ENCODE measurements around the gene CACNA1C. TPM values are rescaled to one million over a fixed set of nuclear protein-coding genes. Genes with fewer than 3 reads are reported as not detected.

The CACNA1C gene
- total and polyA plus RNA-seq, 10 of the 15 experiments (the other 5 are each of a cell fraction or from before 2014, with no cell fraction given) = under 0.01 to 0.15 (median 0.09) TPM; not detected in 5

- in situ Hi-C loops (cut with MboI) (no loop called here), intact Hi-C loops (cut with micrococcal nuclease; ENCODE audit: unreplicated experiment) (no loop called here)
- Histone ChIP-seq H3K4me2 (ENCODE audit: control insufficient read depth, insufficient read depth) (no peak overlapping the region), H3K27me3 (replicated peaks in 1 of 2; ENCODE audit: control insufficient read depth in 2 of 2, insufficient read depth in 2 of 2, low read length in 1 of 2) (no peaks in the 10 kb centered on the region; a peak in 2 of 4 replicates), H3K79me2 (ENCODE audit: control insufficient read depth, insufficient read depth, low read length) (no peaks in the 10 kb centered on the region), H3K9me3 (replicated peaks; ENCODE audit: control insufficient read depth, insufficient read depth, low read length) (no peaks in the 10 kb centered on the region), H3K36me3 (ENCODE audit: control insufficient read depth in 2 of 2, insufficient read depth in 2 of 2, low read length in 1 of 2) (no peaks in the 10 kb centered on the region), H4K20me1 (ENCODE audit: control insufficient read depth, insufficient read depth) (no peaks in the 10 kb centered on the region), H3K9ac (ENCODE audit: control insufficient read depth, insufficient read depth, low read length) (no peak overlapping the region), H2AFZ (ENCODE audit: control insufficient read depth, low read depth, low read length) (no peak overlapping the region), H3K4me3 (no peak overlapping the region), H3K27ac (ENCODE audit: control insufficient read depth, insufficient read depth) (no peak overlapping the region), H3K4me1 (ENCODE audit: control insufficient read depth, insufficient read depth, low read length) (no peaks in the 10 kb centered on the region)
- RAD21 ChIA-PET (ENCODE audit: unreplicated experiment) = no interaction called here
- no peak for FAIRE-seq
- no peak for ATAC-seq
- CTCF ChIA-PET = no interaction called here
- DNase-seq (ENCODE audit: low read depth, low spot score) = no peak
- SMC1A ChIA-PET (ENCODE audit: uncharacterized antibody, unreplicated experiment) = no interaction called here
- BruUV-seq (replicated peaks) = no TSS peak
- WGBS (ENCODE audit: insufficient coverage, insufficient replicate concordance, low lambda C conversion rate, missing lambda C conversion rate) = 49% methylated on average over 11 of the region's 11 CpGs
- TF ChIP-seq MEF2A (IDR thresholded peaks at IDR 0.05; ENCODE audit: insufficient read depth, low read depth, low read length) (no peak), MEF2B (IDR thresholded peaks at IDR 0.05; ENCODE audit: partially characterized antibody, poor library complexity, severe bottlenecking) (no peak), SMAD1 (IDR thresholded peaks at IDR 0.05; ENCODE audit: low read depth, partially characterized antibody) (no peak), FOS (IDR thresholded peaks at IDR 0.05; ENCODE audit: borderline replicate concordance, extremely low read depth, insufficient read length) (no peak), RCOR1 (conservative IDR thresholded peaks at IDR 0.05; ENCODE audit: low read depth, low read length) (no peak), NRF1 (conservative IDR thresholded peaks at IDR 0.05; ENCODE audit: low read depth, low read length) (no peak), NFYA (IDR thresholded peaks at IDR 0.05; ENCODE audit: borderline replicate concordance, low read depth, low read length) (no peak), ZNF622 (IDR thresholded peaks at IDR 0.05) (no peak), TCF12 (IDR thresholded peaks at IDR 0.05; ENCODE audit: low read depth, low read length) (no peak), CHD1 (IDR thresholded peaks at IDR 0.05; ENCODE audit: low read depth, low read length) (no peak), BMI1 (IDR thresholded peaks at IDR 0.05; ENCODE audit: borderline replicate concordance) (no peak)
- TF ChIP-seq, protein P1, sequence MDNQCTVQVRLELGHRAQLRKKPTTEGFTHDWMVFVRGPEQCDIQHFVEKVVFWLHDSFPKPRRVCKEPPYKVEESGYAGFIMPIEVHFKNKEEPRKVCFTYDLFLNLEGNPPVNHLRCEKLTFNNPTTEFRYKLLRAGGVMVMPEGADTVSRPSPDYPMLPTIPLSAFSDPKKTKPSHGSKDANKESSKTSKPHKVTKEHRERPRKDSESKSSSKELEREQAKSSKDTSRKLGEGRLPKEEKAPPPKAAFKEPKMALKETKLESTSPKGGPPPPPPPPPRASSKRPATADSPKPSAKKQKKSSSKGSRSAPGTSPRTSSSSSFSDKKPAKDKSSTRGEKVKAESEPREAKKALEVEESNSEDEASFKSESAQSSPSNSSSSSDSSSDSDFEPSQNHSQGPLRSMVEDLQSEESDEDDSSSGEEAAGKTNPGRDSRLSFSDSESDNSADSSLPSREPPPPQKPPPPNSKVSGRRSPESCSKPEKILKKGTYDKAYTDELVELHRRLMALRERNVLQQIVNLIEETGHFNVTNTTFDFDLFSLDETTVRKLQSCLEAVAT (IDR thresholded peaks at IDR 0.05) = no peak
- TF ChIP-seq, protein P2, sequence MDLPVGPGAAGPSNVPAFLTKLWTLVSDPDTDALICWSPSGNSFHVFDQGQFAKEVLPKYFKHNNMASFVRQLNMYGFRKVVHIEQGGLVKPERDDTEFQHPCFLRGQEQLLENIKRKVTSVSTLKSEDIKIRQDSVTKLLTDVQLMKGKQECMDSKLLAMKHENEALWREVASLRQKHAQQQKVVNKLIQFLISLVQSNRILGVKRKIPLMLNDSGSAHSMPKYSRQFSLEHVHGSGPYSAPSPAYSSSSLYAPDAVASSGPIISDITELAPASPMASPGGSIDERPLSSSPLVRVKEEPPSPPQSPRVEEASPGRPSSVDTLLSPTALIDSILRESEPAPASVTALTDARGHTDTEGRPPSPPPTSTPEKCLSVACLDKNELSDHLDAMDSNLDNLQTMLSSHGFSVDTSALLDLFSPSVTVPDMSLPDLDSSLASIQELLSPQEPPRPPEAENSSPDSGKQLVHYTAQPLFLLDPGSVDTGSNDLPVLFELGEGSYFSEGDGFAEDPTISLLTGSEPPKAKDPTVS (IDR thresholded peaks at IDR 0.05; ENCODE audit: low read depth, low read length) = no peak
- TF ChIP-seq, protein P3, sequence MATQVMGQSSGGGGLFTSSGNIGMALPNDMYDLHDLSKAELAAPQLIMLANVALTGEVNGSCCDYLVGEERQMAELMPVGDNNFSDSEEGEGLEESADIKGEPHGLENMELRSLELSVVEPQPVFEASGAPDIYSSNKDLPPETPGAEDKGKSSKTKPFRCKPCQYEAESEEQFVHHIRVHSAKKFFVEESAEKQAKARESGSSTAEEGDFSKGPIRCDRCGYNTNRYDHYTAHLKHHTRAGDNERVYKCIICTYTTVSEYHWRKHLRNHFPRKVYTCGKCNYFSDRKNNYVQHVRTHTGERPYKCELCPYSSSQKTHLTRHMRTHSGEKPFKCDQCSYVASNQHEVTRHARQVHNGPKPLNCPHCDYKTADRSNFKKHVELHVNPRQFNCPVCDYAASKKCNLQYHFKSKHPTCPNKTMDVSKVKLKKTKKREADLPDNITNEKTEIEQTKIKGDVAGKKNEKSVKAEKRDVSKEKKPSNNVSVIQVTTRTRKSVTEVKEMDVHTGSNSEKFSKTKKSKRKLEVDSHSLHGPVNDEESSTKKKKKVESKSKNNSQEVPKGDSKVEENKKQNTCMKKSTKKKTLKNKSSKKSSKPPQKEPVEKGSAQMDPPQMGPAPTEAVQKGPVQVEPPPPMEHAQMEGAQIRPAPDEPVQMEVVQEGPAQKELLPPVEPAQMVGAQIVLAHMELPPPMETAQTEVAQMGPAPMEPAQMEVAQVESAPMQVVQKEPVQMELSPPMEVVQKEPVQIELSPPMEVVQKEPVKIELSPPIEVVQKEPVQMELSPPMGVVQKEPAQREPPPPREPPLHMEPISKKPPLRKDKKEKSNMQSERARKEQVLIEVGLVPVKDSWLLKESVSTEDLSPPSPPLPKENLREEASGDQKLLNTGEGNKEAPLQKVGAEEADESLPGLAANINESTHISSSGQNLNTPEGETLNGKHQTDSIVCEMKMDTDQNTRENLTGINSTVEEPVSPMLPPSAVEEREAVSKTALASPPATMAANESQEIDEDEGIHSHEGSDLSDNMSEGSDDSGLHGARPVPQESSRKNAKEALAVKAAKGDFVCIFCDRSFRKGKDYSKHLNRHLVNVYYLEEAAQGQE (IDR thresholded peaks at IDR 0.05; ENCODE audit: low read depth, low read length) = no peak
- TF ChIP-seq, protein P4, sequence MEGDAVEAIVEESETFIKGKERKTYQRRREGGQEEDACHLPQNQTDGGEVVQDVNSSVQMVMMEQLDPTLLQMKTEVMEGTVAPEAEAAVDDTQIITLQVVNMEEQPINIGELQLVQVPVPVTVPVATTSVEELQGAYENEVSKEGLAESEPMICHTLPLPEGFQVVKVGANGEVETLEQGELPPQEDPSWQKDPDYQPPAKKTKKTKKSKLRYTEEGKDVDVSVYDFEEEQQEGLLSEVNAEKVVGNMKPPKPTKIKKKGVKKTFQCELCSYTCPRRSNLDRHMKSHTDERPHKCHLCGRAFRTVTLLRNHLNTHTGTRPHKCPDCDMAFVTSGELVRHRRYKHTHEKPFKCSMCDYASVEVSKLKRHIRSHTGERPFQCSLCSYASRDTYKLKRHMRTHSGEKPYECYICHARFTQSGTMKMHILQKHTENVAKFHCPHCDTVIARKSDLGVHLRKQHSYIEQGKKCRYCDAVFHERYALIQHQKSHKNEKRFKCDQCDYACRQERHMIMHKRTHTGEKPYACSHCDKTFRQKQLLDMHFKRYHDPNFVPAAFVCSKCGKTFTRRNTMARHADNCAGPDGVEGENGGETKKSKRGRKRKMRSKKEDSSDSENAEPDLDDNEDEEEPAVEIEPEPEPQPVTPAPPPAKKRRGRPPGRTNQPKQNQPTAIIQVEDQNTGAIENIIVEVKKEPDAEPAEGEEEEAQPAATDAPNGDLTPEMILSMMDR (IDR thresholded peaks at IDR 0.05 in 2 of 3, conservative IDR thresholded peaks at IDR 0.05 in 1 of 3; ENCODE audit: control insufficient read depth in 2 of 3, extremely low read depth in 1 of 3, insufficient read depth in 1 of 3, low read depth in 3 of 3, low read length in 3 of 3) = no peak
- POLR2A ChIA-PET = no interaction called here
Measured at GRCh38 chr12:2098852-2099251, 46.1 kb downstream of the CACNA1C start.

Data from GM12878 (cell line).